ENCODE measurements around the gene TSEN54.

TSEN54 gene

GRCh38 chr17:75471207-75471606, 45.1 kb upstream of the TSEN54 start:
- Histone ChIP-seq H3K9ac (ENCODE audit: low read depth, low read length) (no peak overlapping the region), H3K36me3 (ENCODE audit: insufficient read depth, low read length) (peaks cover 52% of the 10 kb centered on the region), H3K27ac (ENCODE audit: low read length) (no peak overlapping the region), H2AFZ (ENCODE audit: low read depth, low read length) (no peak overlapping the region), H4K20me1 (ENCODE audit: insufficient read depth, low read length) (peaks cover 17% of the 10 kb centered on the region), H3K79me2 (ENCODE audit: insufficient read depth, low read length) (peaks cover 41% of the 10 kb centered on the region), H3K9me3 (ENCODE audit: insufficient read depth, low read length, severe bottlenecking) (no peaks in the 10 kb centered on the region), H3K27me3 (ENCODE audit: insufficient read depth, low read length, poor library complexity) (no peaks in the 10 kb centered on the region), H3K4me1 (ENCODE audit: insufficient read depth, low read length) (no peaks in the 10 kb centered on the region), H3K4me3 (ENCODE audit: low read depth in 1 of 2, low read length in 2 of 2) (no peak overlapping the region), H3K4me2 (ENCODE audit: insufficient read depth, low read length) (no peak overlapping the region)
- TF ChIP-seq EZH2 (IDR thresholded peaks at IDR 0.05; ENCODE audit: borderline replicate concordance, low read depth, low read length, severe bottlenecking) = no peak
- no peak for TF ChIP-seq CTCF (IDR thresholded peaks at IDR 0.05; ENCODE audit: borderline replicate concordance, extremely low read depth, low read length, poor library complexity, severe bottlenecking)
- DNase-seq = no peak
- ATAC-seq (ENCODE audit: insufficient read depth, low read depth) = no peak

- DNase-seq (no peak), ATAC-seq (ENCODE audit: insufficient read depth, low read depth) (no peak)
- Histone ChIP-seq H3K9me3 (ENCODE audit: insufficient read depth, low read length, severe bottlenecking) (no peaks in the 10 kb centered on the region), H3K4me3 (ENCODE audit: low read depth in 1 of 2, low read length in 2 of 2) (no peak overlapping the region), H2AFZ (ENCODE audit: low read depth, low read length) (no peak overlapping the region), H3K4me1 (ENCODE audit: insufficient read depth, low read length) (no peaks in the 10 kb centered on the region), H3K27me3 (ENCODE audit: insufficient read depth, low read length, poor library complexity) (no peaks in the 10 kb centered on the region), H3K9ac (ENCODE audit: low read depth, low read length) (no peak overlapping the region), H3K4me2 (ENCODE audit: insufficient read depth, low read length) (no peak overlapping the region), H3K27ac (ENCODE audit: low read length) (no peak overlapping the region), H4K20me1 (ENCODE audit: insufficient read depth, low read length) (peaks cover 17% of the 10 kb centered on the region), H3K79me2 (ENCODE audit: insufficient read depth, low read length) (peaks cover 40% of the 10 kb centered on the region), H3K36me3 (ENCODE audit: insufficient read depth, low read length) (peaks cover 60% of the 10 kb centered on the region)
- TF ChIP-seq CTCF (IDR thresholded peaks at IDR 0.05; ENCODE audit: borderline replicate concordance, extremely low read depth, low read length, poor library complexity, severe bottlenecking) (no peak), EZH2 (IDR thresholded peaks at IDR 0.05; ENCODE audit: borderline replicate concordance, low read depth, low read length, severe bottlenecking) (no peak)
Measured at GRCh38 chr17:75472119-75472518, 44.2 kb upstream of the TSEN54 start.

GRCh38 chr17:75473246-75473645, 43.1 kb upstream of the TSEN54 start:
- Histone ChIP-seq H3K9me3 (ENCODE audit: insufficient read depth, low read length, severe bottlenecking) (no peaks in the 10 kb centered on the region), H3K4me3 (ENCODE audit: low read depth in 1 of 2, low read length in 2 of 2) (no peak overlapping the region), H3K36me3 (ENCODE audit: insufficient read depth, low read length) (peaks cover 64% of the 10 kb centered on the region), H3K27ac (ENCODE audit: low read length) (no peak overlapping the region), H3K9ac (ENCODE audit: low read depth, low read length) (no peak overlapping the region), H3K4me1 (ENCODE audit: insufficient read depth, low read length) (no peaks in the 10 kb centered on the region), H3K79me2 (ENCODE audit: insufficient read depth, low read length) (peaks cover 36% of the 10 kb centered on the region), H3K27me3 (ENCODE audit: insufficient read depth, low read length, poor library complexity) (no peaks in the 10 kb centered on the region), H4K20me1 (ENCODE audit: insufficient read depth, low read length) (peaks cover 16% of the 10 kb centered on the region), H3K4me2 (ENCODE audit: insufficient read depth, low read length) (no peak overlapping the region), H2AFZ (ENCODE audit: low read depth, low read length) (no peak overlapping the region)
- no peak for DNase-seq
- TF ChIP-seq EZH2 (IDR thresholded peaks at IDR 0.05; ENCODE audit: borderline replicate concordance, low read depth, low read length, severe bottlenecking) (no peak), CTCF (IDR thresholded peaks at IDR 0.05; ENCODE audit: borderline replicate concordance, extremely low read depth, low read length, poor library complexity, severe bottlenecking) (no peak)
- no peak for ATAC-seq (ENCODE audit: insufficient read depth, low read depth)

GRCh38 chr17:75474736-75475135, 41.6 kb upstream of the TSEN54 start:
- Histone ChIP-seq H3K27ac (ENCODE audit: low read length) (no peak overlapping the region), H3K4me1 (ENCODE audit: insufficient read depth, low read length) (no peaks in the 10 kb centered on the region), H2AFZ (ENCODE audit: low read depth, low read length) (no peak overlapping the region), H3K79me2 (ENCODE audit: insufficient read depth, low read length) (peaks cover 31% of the 10 kb centered on the region), H3K36me3 (ENCODE audit: insufficient read depth, low read length) (peaks cover 55% of the 10 kb centered on the region), H3K4me3 (ENCODE audit: low read depth in 1 of 2, low read length in 2 of 2) (no peak overlapping the region), H3K9me3 (ENCODE audit: insufficient read depth, low read length, severe bottlenecking) (no peaks in the 10 kb centered on the region), H3K4me2 (ENCODE audit: insufficient read depth, low read length) (no peak overlapping the region), H4K20me1 (ENCODE audit: insufficient read depth, low read length) (peaks cover 11% of the 10 kb centered on the region; the same call in 1 of the 2 replicates), H3K9ac (ENCODE audit: low read depth, low read length) (no peak overlapping the region), H3K27me3 (ENCODE audit: insufficient read depth, low read length, poor library complexity) (no peaks in the 10 kb centered on the region)
- no peak for DNase-seq
- TF ChIP-seq EZH2 (IDR thresholded peaks at IDR 0.05; ENCODE audit: borderline replicate concordance, low read depth, low read length, severe bottlenecking) = no peak
- no peak for TF ChIP-seq CTCF (IDR thresholded peaks at IDR 0.05; ENCODE audit: borderline replicate concordance, extremely low read depth, low read length, poor library complexity, severe bottlenecking)
- ATAC-seq (ENCODE audit: insufficient read depth, low read depth) = no peak
